IMR-90 (cell line): ENCODE results near the gene CEP162.

Experiments used
- CHD1 ChIP-seq: IDR thresholded peaks from 2 replicates; pipeline ENCODE4 v1.6.1; 2012; ENCODE audit warnings: low read depth, low read length, improper control_type of control experiment
- CTCF ChIP-seq: conservative IDR thresholded peaks from 2 replicates; pipeline ENCODE4 v1.5.1; 2012; ENCODE audit warnings: mild to moderate bottlenecking, low read depth, low read length, improper control_type of control experiment
- ELK1 ChIP-seq: fragments of 150-350 bp; IDR thresholded peaks from 2 replicates; pipeline ENCODE4 v1.6.1; 2016; ENCODE audit warnings: low read depth, mild to moderate bottlenecking, low read length, moderate library complexity, borderline replicate concordance
- MAFK ChIP-seq: IDR thresholded peaks from 2 replicates; pipeline ENCODE4 v1.6.1; 2012; ENCODE audit warnings: low read depth, low read length, improper control_type of control experiment
- MAZ ChIP-seq: IDR thresholded peaks from 2 replicates; pipeline ENCODE4 v1.6.1; 2012; ENCODE audit warnings: low read depth, mild to moderate bottlenecking, low read length, improper control_type of control experiment, moderate library complexity, borderline replicate concordance
- MXI1 ChIP-seq: IDR thresholded peaks from 2 replicates; pipeline ENCODE4 v1.6.1; 2012; ENCODE audit warnings: low read depth, mild to moderate bottlenecking, low read length, moderate library complexity, borderline replicate concordance
- POLR2A ChIP-seq: IDR thresholded peaks from 2 replicates; pipeline ENCODE4 v1.6.1; 2012; ENCODE audit warnings: mild to moderate bottlenecking, low read depth, low read length
- RAD21 ChIP-seq: IDR thresholded peaks from 2 replicates; pipeline ENCODE4 v1.6.1; 2012; ENCODE audit warnings: low read length, improper control_type of control experiment
- RFX5 ChIP-seq: IDR thresholded peaks from 2 replicates; pipeline ENCODE4 v1.8.0; 2012; ENCODE audit warnings: low read depth, mild to moderate bottlenecking, low read length, moderate library complexity
- SMC3 ChIP-seq: fragments of 150-350 bp; IDR thresholded peaks from 2 replicates; pipeline ENCODE4 v1.6.1; 2016; ENCODE audit warnings: low read depth, mild to moderate bottlenecking, antibody characterized with exemption, low read length, moderate library complexity
- USF2 ChIP-seq: fragments of 150-350 bp; IDR thresholded peaks from 2 replicates; pipeline ENCODE4 v1.6.1; 2017; ENCODE audit warnings: mild to moderate bottlenecking, antibody characterized with exemption, low read length, low read depth

- TF ChIP-seq CTCF (no peak), RAD21 (no peak), ELK1 (no peak), USF2 (no peak), MAZ (no peak), RFX5 (no peak), SMC3 (no peak), CHD1 (no peak), POLR2A (no peak), MXI1 (no peak), MAFK (no peak)
Measured at GRCh38 chr6:84081222-84081621, 146.2 kb downstream of the CEP162 start.
